Loucy (cell line): ENCODE results near the gene GRIN3B.

Experiments used
- CTCF ChIP-seq: fragments of 200-600 bp; sonication (generic); conservative IDR thresholded peaks from 2 replicates; pipeline ENCODE4 v1.5.1; 2014; ENCODE audit warnings: mild to moderate bottlenecking, antibody characterized with exemption, low read length
- EZH2phosphoT487 ChIP-seq: fragments of 200-600 bp; IDR thresholded peaks from 2 replicates; pipeline ENCODE4 v1.6.1; 2018; ENCODE audit warnings: antibody characterized with exemption, mild to moderate bottlenecking, moderate library complexity, borderline replicate concordance

- TF ChIP-seq CTCF (no peak), EZH2phosphoT487 (no peak)
Observed at GRCh38 chr19:1014161-1015060, 14.2 kb downstream of the GRIN3B start.
